Transverse colon (tissue), 4 donors: ENCODE data around the gene ZNRD2. TPM values are rescaled to one million over a fixed set of nuclear protein-coding genes. Genes with fewer than 3 reads are reported as not detected.

Experiments
- DNase-seq: peaks from one replicate; pipeline ENCODE4 v3.0.0-alpha.2; 2019
- H3K27ac ChIP-seq, 4 donors: fragments of 200-600 bp; sonication (generic); 2 replicates each; pipeline ENCODE4 v1.5.1; 2016 to 2018; ENCODE audit warnings: inconsistent platforms in 4 of 4
- H3K27me3 ChIP-seq: fragments of 200-600 bp; sonication (generic); 2 replicates; pipeline ENCODE4 v1.5.1; 2017; ENCODE audit warnings: inconsistent platforms
- H3K36me3 ChIP-seq, 4 donors: fragments of 200-600 bp; sonication (generic); 2 replicates each; pipeline ENCODE4 v1.5.1; 2017 to 2019; ENCODE audit warnings: inconsistent platforms in 4 of 4
- H3K4me1 ChIP-seq, 4 donors: fragments of 200-600 bp; sonication (generic); 2 replicates each; pipeline ENCODE4 v1.5.1; 2017 to 2020; ENCODE audit warnings: inconsistent platforms in 4 of 4
- H3K4me3 ChIP-seq, 4 donors: fragments of 200-600 bp; sonication (generic); 1 replicate in 1 of 4; 2 replicates in 3 of 4; pipeline versions ENCODE4 v1.5.1 to v1.6.1; 2017 to 2019; ENCODE audit warnings: inconsistent platforms in 4 of 4
- H3K9me3 ChIP-seq, 2 donors: fragments of 200-600 bp; sonication (generic); 2 replicates each; pipeline ENCODE4 v1.5.1; 2017 to 2019; ENCODE audit warnings: inconsistent platforms in 2 of 2
- CTCF ChIP-seq, 5 experiments: fragments of 200-600 bp in 3 of 5; fragments of 450-650 bp in 2 of 5; sonication (generic) in 3 of 5; IDR thresholded peaks; 1 replicate in 2 of 5; 2 replicates in 3 of 5; pipeline ENCODE4 v1.5.1; 2016 to 2017; ENCODE audit warnings: antibody characterized with exemption in 5 of 5, inconsistent platforms in 3 of 5, mild to moderate bottlenecking in 2 of 5, moderate library complexity in 1 of 5
- EP300 ChIP-seq: sonication (generic); formaldehyde crosslinking; IDR thresholded peaks from one replicate; pipeline ENCODE4 v1.6.1; 2017; ENCODE audit warnings: antibody characterized with exemption, low read depth
- POLR2A ChIP-seq: fragments of 450-650 bp; IDR thresholded peaks from one replicate; pipeline ENCODE4 v1.6.1; 2016; ENCODE audit warnings: antibody characterized with exemption, mild to moderate bottlenecking, moderate library complexity
- POLR2AphosphoS5 ChIP-seq, 3 donors: sonication (generic); formaldehyde crosslinking; IDR thresholded peaks; one replicate each; pipeline ENCODE4 v1.6.1; 2016; ENCODE audit warnings: antibody characterized with exemption in 3 of 3
- WGBS, 2 donors: methylation state at CpG; one replicate each; pipeline ENCODE4 v1.1.5; 2018; ENCODE audit warnings: low coverage in 1 of 2; 5-methylcytosine and 5-hydroxymethylcytosine counted together
- in situ Hi-C, 4 donors: fragments of 200-750 bp; cut with MboI; loops; one replicate each; pipeline versions ENCODE4 v1.15.0 to v1.15.1; 2017; ENCODE audit warnings: low sequenced_read_pairs in 3 of 4, low pct_ligation_motif_present in 1 of 4, low pct_unique_long_range_greater_than_20kb in 1 of 4
- intact Hi-C: fragments of 100-400 bp; cut with DNase I; formaldehyde crosslinking; loops from one replicate; pipeline ENCODE4 v1.15.1; 2023; ENCODE audit warnings: low total_unique reads
- total RNA-seq, 4 donors: library from RNA; depleted of rRNA; stranded (reverse); fragments of >200 nt; gene quantifications; one replicate each; pipeline ENCODE4 v1.1.0, GENCODE V29; 2016

Gene ZNRD2
- total RNA-seq, 4 donors from 2014 or later = 6.4 to 38.4 (median 27.9) TPM

DNA sequence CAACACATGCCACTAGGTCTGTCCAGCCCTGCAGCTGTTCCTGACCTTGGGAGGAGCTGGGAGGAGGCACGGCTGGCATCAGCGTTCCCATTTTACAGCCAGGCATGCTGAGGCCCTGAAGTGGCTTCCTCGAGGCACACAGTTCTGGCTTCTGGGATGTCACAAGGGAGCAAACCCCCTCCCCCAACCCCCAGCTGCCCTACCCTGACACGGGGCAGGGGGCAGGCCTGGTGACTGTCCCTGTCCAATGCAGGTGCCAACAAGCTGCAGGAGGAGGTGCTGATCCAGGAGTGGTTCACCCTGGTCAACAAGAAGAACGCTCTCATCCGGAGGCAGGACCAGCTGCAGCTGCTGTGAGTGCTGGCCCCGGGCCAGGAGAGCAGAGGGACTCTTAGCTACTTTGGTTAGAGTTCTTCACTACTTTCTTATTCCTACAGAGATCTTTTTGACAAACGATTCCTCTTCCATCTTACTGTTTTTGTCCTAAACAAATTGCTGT, 20.0 kb downstream of the ZNRD2 start:
- WGBS, 2 donors = 17 to 51% methylated on average over 1 to 8 of the region's 8 CpGs
- TF ChIP-seq POLR2A (no peak), EP300 (no peak), CTCF (IDR thresholded peaks at IDR 0.05) (no peak), POLR2AphosphoS5 (IDR thresholded peaks at IDR 0.05) (no peak)

DNA sequence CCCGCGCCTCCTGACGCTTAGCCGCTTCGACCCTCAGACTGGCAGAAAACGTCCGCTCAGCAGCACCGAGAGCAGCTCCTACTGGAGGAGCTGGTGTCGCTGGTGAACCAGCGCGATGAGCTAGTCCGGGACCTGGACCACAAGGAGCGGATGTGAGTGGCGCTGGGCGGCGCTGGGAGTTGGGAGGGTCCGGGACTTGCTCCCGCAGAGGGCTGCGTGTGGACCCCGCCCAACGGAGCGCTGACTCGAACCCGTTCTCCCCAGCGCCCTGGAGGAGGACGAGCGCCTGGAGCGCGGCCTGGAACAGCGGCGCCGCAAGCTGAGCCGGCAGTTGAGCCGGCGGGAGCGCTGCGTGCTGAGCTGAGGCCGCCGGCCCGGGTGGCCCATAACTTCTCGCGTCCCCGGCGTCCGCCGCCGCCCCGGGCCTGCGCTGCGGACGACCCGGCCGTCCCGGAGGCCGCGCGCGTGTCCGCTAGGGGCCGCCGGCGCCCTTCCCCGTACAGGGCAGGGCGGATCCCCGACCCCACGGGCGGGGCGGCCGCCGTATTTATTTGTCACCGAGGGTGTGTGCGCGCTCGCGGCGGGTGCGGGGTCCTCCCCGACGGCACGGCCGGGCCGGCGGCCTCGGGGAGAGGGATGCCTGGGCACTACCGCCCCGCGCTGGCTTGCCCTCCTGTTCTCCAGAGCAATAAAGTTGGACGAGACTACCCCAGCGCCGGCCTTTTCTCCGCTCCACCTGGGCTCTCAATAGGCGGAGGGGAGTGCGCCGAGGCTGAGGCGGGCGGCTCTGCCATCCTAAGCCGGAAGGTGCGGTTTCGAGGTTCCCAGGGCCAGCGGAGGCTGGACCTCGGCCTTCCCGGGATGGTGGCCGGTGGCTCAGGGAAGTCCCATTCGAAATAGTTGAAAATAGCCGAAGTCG, 21.9 kb downstream of the ZNRD2 start:
- peak; percentile 60 for DNase-seq
- H3K36me3 ChIP-seq = no peaks in the 10 kb centered on the region
- TF ChIP-seq POLR2AphosphoS5 (IDR thresholded peaks at IDR 0.05) (peak in 2 of 3 donors; percentile 15 to 29), POLR2A (no peak), CTCF (IDR thresholded peaks at IDR 0.05) (peak in 4 of 5 experiments; percentile 7 to 23 (median 8))
- H3K27me3 ChIP-seq = no peaks in the 10 kb centered on the region
- H3K27ac ChIP-seq = peak overlapping the region; percentile 57 to 66 (median 64)
- in situ Hi-C loops (no loop called here), intact Hi-C loops (loop anchor here (5.0 kb wide), 1 partner anchor 50 kb away; no protein-coding TSS in a partner anchor)
- peak overlapping the region in 3 of 4 donors; percentile 6 to 28 (median 27) for H3K4me3 ChIP-seq
- H3K9me3 ChIP-seq = no peaks in the 10 kb centered on the region
- H3K4me1 ChIP-seq = peaks cover 12 to 42% (median 33%) of the 10 kb centered on the region in 4 donors
- WGBS, 2 donors = 54% methylated on average over 57 of the region's 106 CpGs; no CpG with 5 or more reads in 1 of the 2 donors

More for the DNA sequence above, 20.0 kb downstream of the ZNRD2 start:
- no peaks in the 10 kb centered on the region for H3K9me3 ChIP-seq
- no peak overlapping the region for H3K4me3 ChIP-seq
- peak overlapping the region in 2 of 4 donors; percentile 73 to 85 for H3K27ac ChIP-seq
- no peaks in the 10 kb centered on the region for H3K27me3 ChIP-seq
- peak; percentile 59 for DNase-seq
- H3K4me1 ChIP-seq = peaks cover 23 to 49% (median 38%) of the 10 kb centered on the region in 4 donors
- no peaks in the 10 kb centered on the region for H3K36me3 ChIP-seq
- in situ Hi-C loops = no loop called here
- intact Hi-C loops = loop anchor here (5.0 kb wide), 1 partner anchor 48 kb away; no protein-coding TSS in a partner anchor

DNA sequence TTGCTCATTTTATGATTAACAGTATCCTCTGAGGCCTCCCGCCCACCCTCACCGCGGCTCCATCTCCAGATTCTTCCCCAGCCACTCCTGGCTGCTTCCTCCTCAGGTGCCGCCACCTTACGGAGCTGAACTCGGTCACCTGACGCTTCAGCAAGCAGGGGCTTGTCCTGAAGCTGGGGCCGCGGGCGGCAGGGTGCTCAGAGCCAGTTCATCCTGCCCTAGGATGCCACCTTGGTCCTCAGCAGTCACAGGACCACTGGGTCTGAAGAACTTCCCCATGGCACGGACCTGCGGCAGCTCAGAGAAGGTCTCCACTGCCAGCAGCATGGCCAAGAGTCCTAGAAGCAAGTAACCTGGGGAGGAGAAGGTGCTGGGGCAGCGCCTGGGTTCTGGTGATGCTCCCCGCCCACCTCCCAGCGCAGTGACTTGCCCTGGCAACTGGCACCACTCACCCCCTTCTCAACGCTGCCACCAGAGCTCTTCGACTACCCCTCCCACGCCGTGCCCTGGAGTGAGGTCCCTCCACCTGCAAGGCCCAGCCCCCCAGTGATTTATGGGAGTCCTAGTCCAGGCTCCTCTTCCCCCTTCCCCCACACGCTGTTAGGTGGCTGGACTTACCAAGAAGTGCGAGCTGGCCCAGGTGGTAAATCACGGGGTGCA, 22.7 kb downstream of the ZNRD2 start:
- Histone ChIP-seq H3K4me1 (peaks cover 5 to 35% (median 25%) of the 10 kb centered on the region in 4 donors), H3K36me3 (peaks cover 0 to 5% (median 1%) of the 10 kb centered on the region in 4 donors), H3K4me3 (no peak overlapping the region), H3K27me3 (no peaks in the 10 kb centered on the region), H3K9me3 (no peaks in the 10 kb centered on the region), H3K27ac (peak overlapping the region; percentile 57 to 66 (median 64))
- in situ Hi-C loops = no loop called here
- WGBS, 2 donors = 75% methylated on average over 22 of the region's 22 CpGs; no CpG with 5 or more reads in 1 of the 2 donors
- DNase-seq = no peak
- intact Hi-C loops = loop anchor here (5.0 kb wide), 1 partner anchor 51 kb away; no protein-coding TSS in a partner anchor
- TF ChIP-seq POLR2AphosphoS5 (IDR thresholded peaks at IDR 0.05) (no peak), CTCF (IDR thresholded peaks at IDR 0.05) (no peak), EP300 (no peak), POLR2A (no peak)
